Mucosa of rectum (tissue), 2 donors: Measurements from ENCODE around the gene FOXO3.

Experiments
- H3K27ac ChIP-seq, 2 donors: one replicate each; pipeline ENCODE4 v1.7.0; 2013; ENCODE audit warnings: inconsistent platforms in 2 of 2, low read depth in 2 of 2, low read length in 2 of 2
- H3K27me3 ChIP-seq, 2 donors: one replicate each; pipeline ENCODE4 v1.7.0; 2013; ENCODE audit warnings: low read length in 2 of 2; ENCODE audit not compliant: control insufficient read depth in 2 of 2, insufficient read depth in 2 of 2
- H3K36me3 ChIP-seq, 2 donors: one replicate each; pipeline ENCODE4 v1.7.0; 2013; ENCODE audit warnings: low read length in 2 of 2; ENCODE audit not compliant: control insufficient read depth in 2 of 2, insufficient read depth in 2 of 2
- H3K4me1 ChIP-seq, 2 donors: one replicate each; pipeline ENCODE4 v1.7.0; 2013; ENCODE audit warnings: low read length in 2 of 2, mild to moderate bottlenecking in 1 of 2; ENCODE audit not compliant: control insufficient read depth in 2 of 2, insufficient read depth in 2 of 2
- H3K4me3 ChIP-seq, 2 donors: one replicate each; pipeline ENCODE4 v1.7.0; 2013; ENCODE audit warnings: low read length in 2 of 2
- H3K9ac ChIP-seq, 2 donors: one replicate each; pipeline ENCODE4 v1.7.0; 2013; ENCODE audit warnings: low read length in 2 of 2, low read depth in 1 of 2, mild to moderate bottlenecking in 1 of 2
- H3K9me3 ChIP-seq, 2 donors: one replicate each; pipeline ENCODE4 v1.7.0; 2013; ENCODE audit warnings: low read length in 2 of 2; ENCODE audit not compliant: control insufficient read depth in 2 of 2
- donor health status: healthy.
- donor health status: Normal muscosa, but diverticular disease.

The FOXO3 gene

GRCh38 chr6:108623995-108624394 is 63.3 kb downstream of the FOXO3 start:
- H3K27ac ChIP-seq: no peak overlapping the region
- H3K4me3 ChIP-seq: no peak overlapping the region
- H3K4me1 ChIP-seq: peaks cover 4 to 26% of the 10 kb centered on the region in 2 donors
- H3K36me3 ChIP-seq: no peaks in the 10 kb centered on the region
- no peaks in the 10 kb centered on the region for H3K9me3 ChIP-seq
- H3K27me3 ChIP-seq: no peaks in the 10 kb centered on the region
- H3K9ac ChIP-seq: no peak overlapping the region

GRCh38 chr6:108625581-108625980 is 64.9 kb downstream of the FOXO3 start:
- no peak overlapping the region for H3K4me3 ChIP-seq
- no peaks in the 10 kb centered on the region for H3K9me3 ChIP-seq
- no peak overlapping the region for H3K9ac ChIP-seq
- no peaks in the 10 kb centered on the region for H3K36me3 ChIP-seq
- H3K4me1 ChIP-seq: peaks cover 6 to 28% of the 10 kb centered on the region in 2 donors
- H3K27me3 ChIP-seq: no peaks in the 10 kb centered on the region
- no peak overlapping the region for H3K27ac ChIP-seq

GRCh38 chr6:108626777-108627176 is 66.1 kb downstream of the FOXO3 start:
- Histone ChIP-seq H3K4me1 (peaks cover 6 to 27% of the 10 kb centered on the region in 2 donors), H3K9me3 (no peaks in the 10 kb centered on the region), H3K27me3 (no peaks in the 10 kb centered on the region), H3K4me3 (no peak overlapping the region), H3K9ac (no peak overlapping the region), H3K36me3 (no peaks in the 10 kb centered on the region), H3K27ac (no peak overlapping the region)

- Histone ChIP-seq H3K27me3 (no peaks in the 10 kb centered on the region), H3K27ac (no peak overlapping the region), H3K36me3 (no peaks in the 10 kb centered on the region), H3K4me3 (no peak overlapping the region), H3K4me1 (peaks cover 5 to 28% of the 10 kb centered on the region in 2 donors), H3K9ac (no peak overlapping the region), H3K9me3 (no peaks in the 10 kb centered on the region)
These were observed 67.2 kb downstream of the FOXO3 start for GRCh38 chr6:108627692-108628550.

GRCh38 chr6:108630050-108630714 is 69.5 kb downstream of the FOXO3 start:
- Histone ChIP-seq H3K36me3 (no peaks in the 10 kb centered on the region), H3K27ac (no peak overlapping the region), H3K9ac (no peak overlapping the region), H3K9me3 (no peaks in the 10 kb centered on the region), H3K4me3 (no peak overlapping the region), H3K4me1 (peaks cover 2 to 28% of the 10 kb centered on the region in 2 donors), H3K27me3 (no peaks in the 10 kb centered on the region)

- Histone ChIP-seq H3K9me3 (no peaks in the 10 kb centered on the region), H3K27ac (no peak overlapping the region), H3K9ac (no peak overlapping the region), H3K4me1 (peaks cover 2 to 28% of the 10 kb centered on the region in 2 donors), H3K27me3 (no peaks in the 10 kb centered on the region), H3K4me3 (no peak overlapping the region), H3K36me3 (no peaks in the 10 kb centered on the region)
These were observed 71.7 kb downstream of the FOXO3 start for GRCh38 chr6:108632441-108632840.

- no peaks in the 10 kb centered on the region for H3K36me3 ChIP-seq
- no peak overlapping the region for H3K27ac ChIP-seq
- H3K27me3 ChIP-seq: no peaks in the 10 kb centered on the region
- H3K9me3 ChIP-seq: no peaks in the 10 kb centered on the region
- H3K4me1 ChIP-seq: peaks cover 2 to 28% of the 10 kb centered on the region in 2 donors
- H3K9ac ChIP-seq: no peak overlapping the region
- H3K4me3 ChIP-seq: no peak overlapping the region
These were observed 72.7 kb downstream of the FOXO3 start for GRCh38 chr6:108633436-108633835.

- Histone ChIP-seq H3K27ac (no peak overlapping the region), H3K9me3 (no peaks in the 10 kb centered on the region), H3K4me3 (no peak overlapping the region), H3K4me1 (peaks cover 0 to 19% of the 10 kb centered on the region in 2 donors), H3K36me3 (no peaks in the 10 kb centered on the region), H3K9ac (no peak overlapping the region), H3K27me3 (no peaks in the 10 kb centered on the region)
These were observed 74.9 kb downstream of the FOXO3 start for GRCh38 chr6:108635505-108636226.

GRCh38 chr6:108637963-108638362 is 77.2 kb downstream of the FOXO3 start:
- no peak overlapping the region for H3K9ac ChIP-seq
- H3K27ac ChIP-seq: no peak overlapping the region
- H3K4me3 ChIP-seq: no peak overlapping the region
- peaks cover 0 to 11% of the 10 kb centered on the region in 2 donors for H3K4me1 ChIP-seq
- no peaks in the 10 kb centered on the region for H3K27me3 ChIP-seq
- H3K36me3 ChIP-seq: no peaks in the 10 kb centered on the region
- H3K9me3 ChIP-seq: no peaks in the 10 kb centered on the region

- no peak overlapping the region for H3K27ac ChIP-seq
- peaks cover 0 to 8% of the 10 kb centered on the region in 2 donors for H3K4me1 ChIP-seq
These were observed 78.3 kb downstream of the FOXO3 start for GRCh38 chr6:108638993-108639392.

More at GRCh38 chr6:108638993-108639392, 78.3 kb downstream of the FOXO3 start:
- Histone ChIP-seq H3K9me3 (no peaks in the 10 kb centered on the region), H3K4me3 (no peak overlapping the region), H3K36me3 (no peaks in the 10 kb centered on the region), H3K9ac (no peak overlapping the region), H3K27me3 (no peaks in the 10 kb centered on the region)
